Measurements from ENCODE around the gene ANXA2R.

Gene ANXA2R

GRCh38 chr5:43041669-43042175 lies 1.6 kb upstream of the ANXA2R start:
- peak overlapping the region; percentile 62 for H3K4me3 ChIP-seq (replicated peaks; ENCODE audit: low read depth, low read length)

GRCh38 chr5:43041110-43041668 lies 1.1 kb upstream of the ANXA2R start:
- no peak for DNase-seq (ENCODE audit: extremely low read depth, low read depth)
- no peak for TF ChIP-seq CTCF (IDR thresholded peaks at IDR 0.05; ENCODE audit: low read depth, low read length, missing control alignments)
- H3K4me3 ChIP-seq (replicated peaks; ENCODE audit: low read depth, low read length), result peak overlapping the region; percentile 62

More at GRCh38 chr5:43041669-43042175, 1.6 kb upstream of the ANXA2R start:
- no peak for TF ChIP-seq CTCF (IDR thresholded peaks at IDR 0.05; ENCODE audit: low read depth, low read length, missing control alignments)
- DNase-seq (ENCODE audit: extremely low read depth, low read depth), result no peak

- no peak for DNase-seq (ENCODE audit: extremely low read depth, low read depth)
- TF ChIP-seq CTCF (IDR thresholded peaks at IDR 0.05; ENCODE audit: low read depth, low read length, missing control alignments), result no peak
- peak overlapping the region; percentile 62 for H3K4me3 ChIP-seq (replicated peaks; ENCODE audit: low read depth, low read length)
These were observed 440 bp downstream of the ANXA2R start for GRCh38 chr5:43039471-43040286.

- TF ChIP-seq CTCF (IDR thresholded peaks at IDR 0.05; ENCODE audit: low read depth, low read length, missing control alignments), result no peak
- peak overlapping the region; percentile 62 for H3K4me3 ChIP-seq (replicated peaks; ENCODE audit: low read depth, low read length)
- DNase-seq (ENCODE audit: extremely low read depth, low read depth), result no peak
These were observed 1.0 kb downstream of the ANXA2R start for GRCh38 chr5:43039152-43039470.

- TF ChIP-seq CTCF (IDR thresholded peaks at IDR 0.05; ENCODE audit: low read depth, low read length, missing control alignments), result no peak
- peak overlapping the region; percentile 28 for H3K4me3 ChIP-seq (replicated peaks; ENCODE audit: low read depth, low read length)
- no peak for DNase-seq (ENCODE audit: extremely low read depth, low read depth)
These were observed 1.6 kb downstream of the ANXA2R start for GRCh38 chr5:43038496-43038989.

- peak overlapping the region; percentile 28 for H3K4me3 ChIP-seq (replicated peaks; ENCODE audit: low read depth, low read length)
- DNase-seq (ENCODE audit: extremely low read depth, low read depth), result no peak
These were observed 2.3 kb downstream of the ANXA2R start for GRCh38 chr5:43037636-43038495.

More at GRCh38 chr5:43037636-43038495, 2.3 kb downstream of the ANXA2R start:
- no peak for TF ChIP-seq CTCF (IDR thresholded peaks at IDR 0.05; ENCODE audit: low read depth, low read length, missing control alignments)
